Measurements from ENCODE around the gene RBM25.
A peak's percentile ranks its signal among the peaks of the same experiment; 100 is the strongest.

RBM25 gene

GRCh38 chr14:73057944-73058223, 450 bp upstream of the RBM25 start:
- Histone ChIP-seq H3K27ac (peak overlapping the region; percentile 84 to 95), H3K4me3 (peak overlapping the region; percentile 89)
- no peak for TF ChIP-seq CTCF (IDR thresholded peaks at IDR 0.05)
- DNase-seq (ENCODE audit: low spot score): no peak

GRCh38 chr14:73058922-73059673, 764 bp downstream of the RBM25 start:
- DNase-seq (ENCODE audit: low spot score): no peak
- TF ChIP-seq CTCF (IDR thresholded peaks at IDR 0.05): no peak
- Histone ChIP-seq H3K27ac (peak overlapping the region; percentile 84 to 95), H3K4me3 (peak overlapping the region; percentile 89)

GRCh38 chr14:73069585-73069984, 11.3 kb downstream of the RBM25 start:
- DNase-seq (ENCODE audit: low spot score): no peak
- no peak for TF ChIP-seq CTCF (IDR thresholded peaks at IDR 0.05)
- Histone ChIP-seq H3K27ac (no peak overlapping the region), H3K4me3 (no peak overlapping the region)

GRCh38 chr14:73091044-73091443, 32.7 kb downstream of the RBM25 start:
- DNase-seq (ENCODE audit: low spot score): no peak

GRCh38 chr14:73097421-73097820, 39.1 kb downstream of the RBM25 start:
- no peak overlapping the region for H3K27ac ChIP-seq
- no peak for TF ChIP-seq CTCF (IDR thresholded peaks at IDR 0.05)
- no peak overlapping the region for H3K4me3 ChIP-seq
- no peak for DNase-seq (ENCODE audit: low spot score)

More at GRCh38 chr14:73091044-73091443, 32.7 kb downstream of the RBM25 start:
- no peak overlapping the region for H3K4me3 ChIP-seq
- no peak overlapping the region for H3K27ac ChIP-seq
- no peak for TF ChIP-seq CTCF (IDR thresholded peaks at IDR 0.05)

- no peak overlapping the region for H3K4me3 ChIP-seq
- no peak for DNase-seq (ENCODE audit: low spot score)
- no peak overlapping the region for H3K27ac ChIP-seq
- no peak for TF ChIP-seq CTCF (IDR thresholded peaks at IDR 0.05)
Measured at GRCh38 chr14:73100334-73100733, 42.0 kb downstream of the RBM25 start.

GRCh38 chr14:73102806-73103497, 44.6 kb downstream of the RBM25 start:
- no peak for TF ChIP-seq CTCF (IDR thresholded peaks at IDR 0.05)
- Histone ChIP-seq H3K27ac (no peak overlapping the region), H3K4me3 (no peak overlapping the region)
- DNase-seq (ENCODE audit: low spot score): no peak
